Liver (tissue), 9 donors: ENCODE data around the gene PRPH2. TPM values are rescaled to one million over a fixed set of nuclear protein-coding genes. Genes with fewer than 3 reads are reported as not detected.

Experiments
- DNase-seq: peaks from one replicate; pipeline ENCODE4 v3.0.0-alpha.2; 2017; ENCODE audit warnings: low spot score
- H3K27ac ChIP-seq, 2 donors: one replicate each; pipeline ENCODE4 v1.7.0; 2013; ENCODE audit warnings: inconsistent platforms in 2 of 2, low read length in 2 of 2, control low read depth in 1 of 2, low read depth in 1 of 2, mild to moderate bottlenecking in 1 of 2
- H3K27me3 ChIP-seq, 4 donors: one replicate each; pipeline versions ENCODE4 v1.6.1 to v1.7.0; 2013; ENCODE audit warnings: low read length in 3 of 4, inconsistent platforms in 1 of 4, mild to moderate bottlenecking in 1 of 4, moderate library complexity in 1 of 4; ENCODE audit not compliant: control insufficient read depth in 4 of 4, insufficient read depth in 4 of 4
- H3K36me3 ChIP-seq, 4 donors: one replicate each; pipeline versions ENCODE4 v1.6.1 to v1.7.0; 2013; ENCODE audit warnings: low read length in 3 of 4, mild to moderate bottlenecking in 3 of 4, low read depth in 1 of 4, moderate library complexity in 1 of 4; ENCODE audit not compliant: control insufficient read depth in 4 of 4, insufficient read depth in 3 of 4
- H3K4me1 ChIP-seq, 4 donors: one replicate each; pipeline versions ENCODE4 v1.6.1 to v1.7.0; 2013; ENCODE audit warnings: low read length in 3 of 4, mild to moderate bottlenecking in 3 of 4, moderate library complexity in 1 of 4; ENCODE audit not compliant: control insufficient read depth in 4 of 4, insufficient read depth in 4 of 4
- H3K4me3 ChIP-seq, 3 donors: one replicate each; pipeline versions ENCODE4 v1.6.1 to v1.7.0; 2013; ENCODE audit warnings: low read length in 3 of 3, control low read depth in 1 of 3, low read depth in 1 of 3, mild to moderate bottlenecking in 1 of 3
- H3K9ac ChIP-seq, 2 donors: one replicate each; pipeline ENCODE4 v1.7.0; 2013; ENCODE audit warnings: low read length in 2 of 2, mild to moderate bottlenecking in 2 of 2, moderate library complexity in 2 of 2, control low read depth in 1 of 2, low read depth in 1 of 2
- H3K9me3 ChIP-seq, 4 donors: one replicate each; pipeline versions ENCODE4 v1.6.1 to v1.7.0; 2013; ENCODE audit warnings: low read length in 3 of 4; ENCODE audit not compliant: control insufficient read depth in 4 of 4
- ATF3 ChIP-seq: IDR thresholded peaks from 2 replicates; pipeline ENCODE4 v1.6.1; 2016; ENCODE audit warnings: antibody characterized with exemption
- CTCF ChIP-seq: fragments of 150-350 bp; IDR thresholded peaks from 2 replicates; pipeline ENCODE4 v1.5.1; 2017; ENCODE audit warnings: improper control_type of control experiment, low read depth, low read length; ENCODE audit not compliant: missing input control
- EGR1 ChIP-seq, 2 donors: IDR thresholded peaks; 2 replicates each; pipeline ENCODE4 v1.6.1; 2016 to 2018; ENCODE audit warnings: antibody characterized with exemption in 2 of 2, low read depth in 2 of 2
- FOXA2 ChIP-seq: IDR thresholded peaks from 2 replicates; pipeline ENCODE4 v1.6.1; 2016; ENCODE audit warnings: antibody characterized with exemption
- HNF4A ChIP-seq, 2 donors: conservative IDR thresholded peaks; 2 replicates each; pipeline ENCODE4 v1.6.1; 2016; ENCODE audit warnings: antibody characterized with exemption in 2 of 2, mild to moderate bottlenecking in 2 of 2
- HNF4G ChIP-seq: IDR thresholded peaks from 2 replicates; pipeline ENCODE4 v1.6.1; 2016; ENCODE audit warnings: antibody characterized with exemption
- JUND ChIP-seq, 2 donors: IDR thresholded peaks; 2 replicates each; pipeline ENCODE4 v1.6.1; 2016; ENCODE audit warnings: antibody characterized with exemption in 2 of 2
- MAX ChIP-seq: IDR thresholded peaks from 2 replicates; pipeline ENCODE4 v1.6.1; 2016; ENCODE audit warnings: antibody characterized with exemption
- NR2F2 ChIP-seq: IDR thresholded peaks from 2 replicates; pipeline ENCODE4 v1.6.1; 2016; ENCODE audit warnings: antibody characterized with exemption
- RAD21 ChIP-seq, 2 donors: IDR thresholded peaks; 2 replicates each; pipeline ENCODE4 v1.6.1; 2016; ENCODE audit warnings: antibody characterized with exemption in 2 of 2, mild to moderate bottlenecking in 2 of 2
- REST ChIP-seq: IDR thresholded peaks from 2 replicates; pipeline ENCODE4 v1.6.1; 2016; ENCODE audit warnings: antibody characterized with exemption, mild to moderate bottlenecking
- RXRA ChIP-seq, 2 donors: IDR thresholded peaks; 2 replicates each; pipeline ENCODE4 v1.6.1; 2017 to 2018; ENCODE audit warnings: antibody characterized with exemption in 2 of 2, mild to moderate bottlenecking in 1 of 2
- SP1 ChIP-seq: IDR thresholded peaks from 2 replicates; pipeline ENCODE4 v1.6.1; 2018; ENCODE audit warnings: antibody characterized with exemption, mild to moderate bottlenecking
- TAF1 ChIP-seq: conservative IDR thresholded peaks from 2 replicates; pipeline ENCODE4 v1.6.1; 2016; ENCODE audit warnings: antibody characterized with exemption, mild to moderate bottlenecking
- ZBTB33 ChIP-seq: IDR thresholded peaks from 2 replicates; pipeline ENCODE4 v1.6.1; 2016; ENCODE audit warnings: antibody characterized with exemption
- WGBS: extraction: QIAGEN DNeasy Blood & Tissue Kit; methylation state at CpG from one replicate; pipeline ENCODE4 v1.1.7; 2013; 5-methylcytosine and 5-hydroxymethylcytosine counted together
- polyA plus RNA-seq, 2 donors: library from polyadenylated mRNA; stranded (reverse) in 1 of 2; unstranded in 1 of 2; fragments of 200-250 nt in 1 of 2; fragments of >200 nt in 1 of 2; fragmentation: Nextera tagmentation in 1 of 2; extraction: Ambion mirVana in 1 of 2; gene quantifications; one replicate each; pipeline versions ENCODE4 v1.2.1 to v1.2.3, GENCODE V29; 2013 to 2015
- total RNA-seq, 2 donors: library from RNA; depleted of rRNA; stranded (reverse); fragments of >200 nt; gene quantifications; one replicate each; pipeline ENCODE4 v1.2.3, GENCODE V29; 2014
- donor health status: healthy.
- donor health status: healthy.
- donor health status: healthy.
- donor health status: healthy.
- donor health status: healthy.

PRPH2 gene
- total and polyA plus RNA-seq, 4 donors, result 0.06 to 0.33 (median 0.13) TPM

GRCh38 chr6:42692137-42692911 is 30.1 kb downstream of the PRPH2 start (continued):
- TF ChIP-seq ZBTB33 (no peak), NR2F2 (no peak), HNF4G (no peak), CTCF (no peak), JUND (IDR thresholded peaks at IDR 0.05) (no peak)

- DNase-seq, result no peak
- WGBS, result 82% methylated on average over 2 of the region's 2 CpGs
- H3K4me3 ChIP-seq, result no peak overlapping the region
- TF ChIP-seq SP1 (no peak), HNF4A (conservative IDR thresholded peaks at IDR 0.05) (no peak), ATF3 (no peak), TAF1 (no peak), HNF4G (no peak), JUND (IDR thresholded peaks at IDR 0.05) (no peak), EGR1 (IDR thresholded peaks at IDR 0.05; ENCODE audit: low read depth in 2 of 2) (no peak), RXRA (IDR thresholded peaks at IDR 0.05) (no peak), RAD21 (IDR thresholded peaks at IDR 0.05) (no peak), ZBTB33 (no peak), NR2F2 (no peak), REST (no peak), MAX (no peak), FOXA2 (no peak), CTCF (no peak)
- no peak overlapping the region for H3K9ac ChIP-seq
- H3K27ac ChIP-seq, result no peak overlapping the region
- peaks cover 13 to 64% (median 61%) of the 10 kb centered on the region in 4 donors for H3K36me3 ChIP-seq
- H3K9me3 ChIP-seq, result no peaks in the 10 kb centered on the region
- no peaks in the 10 kb centered on the region for H3K4me1 ChIP-seq
- no peaks in the 10 kb centered on the region for H3K27me3 ChIP-seq
These were observed 31.5 kb downstream of the PRPH2 start for GRCh38 chr6:42690872-42691271.
